Gastroesophageal sphincter (tissue), 3 donors: ENCODE results near the gene ANTXR2.

ENCODE experiments used
- EP300 ChIP-seq: sonication (generic); formaldehyde crosslinking; IDR thresholded peaks from one replicate; pipeline ENCODE4 v1.6.1; 2017; ENCODE audit warnings: antibody characterized with exemption, mild to moderate bottlenecking
- POLR2A ChIP-seq, 2 donors: fragments of 450-650 bp; IDR thresholded peaks; one replicate each; pipeline ENCODE4 v1.6.1; 2017; ENCODE audit warnings: antibody characterized with exemption in 2 of 2, mild to moderate bottlenecking in 2 of 2, moderate library complexity in 1 of 2
- POLR2AphosphoS5 ChIP-seq: sonication (generic); formaldehyde crosslinking; IDR thresholded peaks from one replicate; pipeline ENCODE4 v1.6.1; 2017; ENCODE audit warnings: antibody characterized with exemption
- TF ChIP-seq, protein P1 (sequence below), 4 experiments: fragments of 200-600 bp in 2 of 4; fragments of 450-650 bp in 2 of 4; sonication (generic) in 1 of 4; IDR thresholded peaks; one replicate each; pipeline ENCODE4 v1.5.1; 2017 to 2019; ENCODE audit warnings: antibody characterized with exemption in 4 of 4, mild to moderate bottlenecking in 2 of 4, moderate library complexity in 2 of 4

DNA sequence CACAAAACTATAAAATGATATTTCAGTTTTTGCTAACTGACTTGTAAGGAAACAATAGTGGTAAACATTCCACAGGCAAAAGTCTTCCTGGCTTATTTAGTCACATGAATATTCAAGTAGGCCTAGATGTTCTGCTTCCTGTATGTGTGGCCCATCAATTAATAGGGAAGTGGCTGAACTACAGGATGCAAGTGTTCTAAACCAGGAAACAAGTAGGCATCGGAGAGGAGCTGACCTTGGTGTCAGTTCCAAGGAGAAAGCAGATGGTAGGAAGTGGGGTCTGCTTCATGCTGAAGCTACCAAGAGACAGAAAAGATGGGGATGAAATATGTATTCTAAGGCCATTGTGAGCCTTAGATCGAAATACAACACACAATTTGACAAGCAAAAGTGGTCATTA is 149.7 kb downstream of the ANTXR2 start:
- TF ChIP-seq, protein P1, sequence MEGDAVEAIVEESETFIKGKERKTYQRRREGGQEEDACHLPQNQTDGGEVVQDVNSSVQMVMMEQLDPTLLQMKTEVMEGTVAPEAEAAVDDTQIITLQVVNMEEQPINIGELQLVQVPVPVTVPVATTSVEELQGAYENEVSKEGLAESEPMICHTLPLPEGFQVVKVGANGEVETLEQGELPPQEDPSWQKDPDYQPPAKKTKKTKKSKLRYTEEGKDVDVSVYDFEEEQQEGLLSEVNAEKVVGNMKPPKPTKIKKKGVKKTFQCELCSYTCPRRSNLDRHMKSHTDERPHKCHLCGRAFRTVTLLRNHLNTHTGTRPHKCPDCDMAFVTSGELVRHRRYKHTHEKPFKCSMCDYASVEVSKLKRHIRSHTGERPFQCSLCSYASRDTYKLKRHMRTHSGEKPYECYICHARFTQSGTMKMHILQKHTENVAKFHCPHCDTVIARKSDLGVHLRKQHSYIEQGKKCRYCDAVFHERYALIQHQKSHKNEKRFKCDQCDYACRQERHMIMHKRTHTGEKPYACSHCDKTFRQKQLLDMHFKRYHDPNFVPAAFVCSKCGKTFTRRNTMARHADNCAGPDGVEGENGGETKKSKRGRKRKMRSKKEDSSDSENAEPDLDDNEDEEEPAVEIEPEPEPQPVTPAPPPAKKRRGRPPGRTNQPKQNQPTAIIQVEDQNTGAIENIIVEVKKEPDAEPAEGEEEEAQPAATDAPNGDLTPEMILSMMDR (IDR thresholded peaks at IDR 0.05): no peak
- TF ChIP-seq POLR2A (IDR thresholded peaks at IDR 0.05): no peak
- TF ChIP-seq POLR2AphosphoS5: no peak
- no peak for TF ChIP-seq EP300
